GM12878 (cell line): ENCODE data around the gene TSHZ2. TPM values are rescaled to one million over a fixed set of nuclear protein-coding genes. Genes with fewer than 3 reads are reported as not detected.

Experiments
- ATAC-seq: fragments of 200-7000 bp; cut with Tn5 transposase; 3 replicates; pipeline ENCODE4 v1.9.1; 2020; ENCODE audit warnings: mild to moderate bottlenecking, moderate library complexity
- BruUV-seq: library from RNA; stranded (reverse); fragments of 400-500 nt; replicated peaks from 2 replicates; lab custom pipeline; 2021; lab: Mats Ljungman, UMichigan
- CTCF ChIA-PET: fragments of 300-600 bp; sonication (Branson Sonifier 250); formaldehyde crosslinking; extraction: SDS; loops from one replicate; lab custom pipeline; 2021; ENCODE audit warnings: inconsistent platforms; lab: Yijun Ruan, JAX
- POLR2A ChIA-PET: fragments of 350-600 bp; formaldehyde crosslinking; extraction: SDS; loops from one replicate; lab custom pipeline; 2021; ENCODE audit warnings: inconsistent platforms; lab: Charles Lee
- RAD21 ChIA-PET: fragments of 300-600 bp; sonication (Branson Sonifier 250); formaldehyde crosslinking; loops from one replicate; lab custom pipeline; 2023; ENCODE audit warnings: antibody characterized with exemption; ENCODE audit not compliant: unreplicated experiment; lab: Charles Lee
- SMC1A ChIA-PET: fragments of 300-600 bp; sonication (Branson Sonifier 250); formaldehyde crosslinking; loops from one replicate; lab custom pipeline; 2023; ENCODE audit not compliant: unreplicated experiment, uncharacterized antibody; lab: Charles Lee
- DNase-seq: peaks from one replicate; pipeline ENCODE4 v3.0.0-alpha.2; 2011; ENCODE audit warnings: low read depth, low spot score
- FAIRE-seq: peaks from 3 replicates; lab custom pipeline; 2011; peaks lifted over from hg19 to GRCh38; lab: Jason Lieb, UNC
- H2AFZ ChIP-seq: 2 replicates; pipeline ENCODE4 v1.6.0; 2011; ENCODE audit warnings: low read depth, low read length, control low read depth; ENCODE audit not compliant: control insufficient read depth
- H3K27ac ChIP-seq: 2 replicates; pipeline ENCODE4 v1.5.1; 2011; ENCODE audit warnings: control low read depth; ENCODE audit not compliant: control insufficient read depth, insufficient read depth
- H3K27me3 ChIP-seq, 2 experiments: replicated peaks in 1 of 2; 2 replicates each; pipeline versions ENCODE4 v1.6.0 to v1.6.1; 2011; ENCODE audit warnings: low read length in 1 of 2; ENCODE audit not compliant: control insufficient read depth in 2 of 2, insufficient read depth in 2 of 2
- H3K36me3 ChIP-seq, 2 experiments: 2 replicates each; pipeline ENCODE4 v1.5.1; 2011; ENCODE audit warnings: low read length in 1 of 2; ENCODE audit not compliant: control insufficient read depth in 2 of 2, insufficient read depth in 2 of 2
- H3K4me1 ChIP-seq: 2 replicates; pipeline ENCODE4 v1.6.1; 2011; ENCODE audit warnings: mild to moderate bottlenecking, low read length, moderate library complexity, mixed read lengths; ENCODE audit not compliant: control insufficient read depth, insufficient read depth
- H3K4me2 ChIP-seq: 2 replicates; pipeline ENCODE4 v1.6.0; 2011; ENCODE audit warnings: control low read depth; ENCODE audit not compliant: control insufficient read depth, insufficient read depth
- H3K4me3 ChIP-seq: fragments of 200-600 bp; sonication (generic); 2 replicates; pipeline ENCODE4 v1.5.1; 2016
- H3K79me2 ChIP-seq: 2 replicates; pipeline ENCODE4 v1.6.0; 2011; ENCODE audit warnings: low read length; ENCODE audit not compliant: control insufficient read depth, insufficient read depth
- H3K9ac ChIP-seq: 2 replicates; pipeline ENCODE4 v1.8.0; 2011; ENCODE audit warnings: low read length, control low read depth, mixed read lengths; ENCODE audit not compliant: control insufficient read depth, insufficient read depth
- H3K9me3 ChIP-seq: replicated peaks from 3 replicates; pipeline ENCODE4 v1.5.1; 2011; ENCODE audit warnings: mild to moderate bottlenecking, low read length; ENCODE audit not compliant: control insufficient read depth, insufficient read depth
- H4K20me1 ChIP-seq: 2 replicates; pipeline ENCODE4 v1.6.0; 2011; ENCODE audit not compliant: control insufficient read depth, insufficient read depth
- EED ChIP-seq: sonication (generic); IDR thresholded peaks from 2 replicates; pipeline ENCODE4 v1.6.1; 2016; ENCODE audit warnings: antibody characterized with exemption, low read depth
- MXI1 ChIP-seq: fragments of 150-350 bp; IDR thresholded peaks from 2 replicates; pipeline ENCODE4 v1.6.1; 2011; ENCODE audit warnings: low read depth, mild to moderate bottlenecking, inconsistent platforms, low read length, improper control_type of control experiment
- NBN ChIP-seq: fragments of 450-650 bp; IDR thresholded peaks from 2 replicates; pipeline ENCODE4 v1.6.1; 2016
- NR2C1 ChIP-seq: fragments of 450-650 bp; IDR thresholded peaks from 2 replicates; pipeline ENCODE4 v1.6.1; 2017; ENCODE audit warnings: antibody characterized with exemption, mild to moderate bottlenecking, moderate library complexity
- RAD21 ChIP-seq: IDR thresholded peaks from 2 replicates; pipeline ENCODE4 v1.6.1; 2011; ENCODE audit warnings: mild to moderate bottlenecking, low read depth, low read length, moderate library complexity; ENCODE audit not compliant: insufficient read depth
- YBX1 ChIP-seq: fragments of 450-650 bp; IDR thresholded peaks from 2 replicates; pipeline ENCODE4 v1.6.1; 2016; ENCODE audit warnings: antibody characterized with exemption
- ZNF622 ChIP-seq: fragments of 450-650 bp; IDR thresholded peaks from 2 replicates; pipeline ENCODE4 v1.6.1; 2017; ENCODE audit warnings: mild to moderate bottlenecking, inconsistent platforms
- ZZZ3 ChIP-seq: IDR thresholded peaks from 2 replicates; pipeline ENCODE4 v1.6.1; 2011; ENCODE audit warnings: low read depth; ENCODE audit not compliant: control insufficient read depth, insufficient read length
- WGBS: methylation state at CpG from one replicate; pipeline ENCODE4 v1.1.6; 2016; ENCODE audit warnings: low lambda C conversion rate; ENCODE audit not compliant: insufficient replicate concordance, insufficient coverage; ENCODE audit errors: missing lambda C conversion rate; 5-methylcytosine and 5-hydroxymethylcytosine counted together
- in situ Hi-C: fragments of 300-500 bp; cut with MboI; formaldehyde crosslinking; loops from 9 replicates; pipeline ENCODE4 v1.14.3; 2018; ENCODE audit warnings: mixed read lengths
- intact Hi-C: fragments of 100-400 bp; cut with micrococcal nuclease; formaldehyde crosslinking; loops from one replicate; pipeline ENCODE4 v1.14.2; 2022; ENCODE audit not compliant: unreplicated experiment
- polyA plus RNA-seq, 11 experiments: library from polyadenylated mRNA; depleted of rRNA in 4 of 11; unstranded in 6 of 11; stranded (reverse) in 5 of 11; fragments of >200 nt; fragmentation: Nextera tagmentation in 4 of 11; fragmentation: Illumina TruSeq in 1 of 11; extraction: Ambion mirVana in 4 of 11; extraction: Trizol in 1 of 11; gene quantifications; 1 replicate in 1 of 11; 2 replicates in 10 of 11; pipeline versions ENCODE4 v1.2.1 to v1.2.3, GENCODE V29; 2011 to 2016; ENCODE audit warnings: inconsistent platforms in 2 of 11, missing spikeins in 2 of 11, low read depth in 1 of 11
- total RNA-seq, 4 experiments: library from RNA; depleted of rRNA in 3 of 4; stranded (reverse); fragments of >200 nt in 3 of 4; fragmentation: Illumina TruSeq in 1 of 4; extraction: Trizol in 1 of 4; gene quantifications; 2 replicates each; pipeline versions ENCODE4 v1.2.1 to v1.2.3, GENCODE V29; 2013 to 2021
- TF ChIP-seq, protein P1 (sequence below): fragments of 150-350 bp; IDR thresholded peaks from 2 replicates; pipeline ENCODE4 v1.6.1; 2016; ENCODE audit warnings: low read depth, low read length

Gene TSHZ2
- total and polyA plus RNA-seq, 10 of the 15 experiments (the other 5 are each of a cell fraction or from before 2014, with no cell fraction given): 0.01 to 0.86 (median 0.13) TPM; not detected in 2

DNA sequence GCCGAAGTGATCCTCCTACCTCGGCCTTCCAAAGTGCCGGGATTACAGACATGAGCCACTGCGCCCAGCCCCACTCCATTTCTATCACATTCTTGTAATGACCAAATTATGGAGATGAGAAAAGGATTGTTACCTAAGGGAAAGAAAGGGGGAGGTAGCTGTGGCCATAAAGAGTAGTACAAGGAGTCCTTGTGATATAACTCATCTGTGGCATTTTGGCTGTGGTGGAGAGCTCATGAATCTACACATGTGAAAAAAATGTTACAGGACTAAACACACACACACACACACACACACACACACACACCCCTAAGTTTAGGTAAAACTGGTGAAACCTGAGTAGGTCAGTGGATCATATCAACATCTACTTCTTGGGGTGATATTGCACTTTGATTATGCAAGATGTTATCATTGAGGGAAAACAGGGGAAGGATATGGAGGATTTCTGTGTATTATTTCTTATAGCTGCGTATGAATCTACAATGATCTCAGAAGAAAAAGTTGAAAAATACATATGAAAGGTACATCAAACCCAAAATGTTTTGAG, 251.5 kb downstream of the TSHZ2 start:
- intact Hi-C loops: no loop called here

More for the DNA sequence above, 251.5 kb downstream of the TSHZ2 start:
- TF ChIP-seq ZNF622 (no peak), EED (no peak), NBN (no peak), YBX1 (no peak), ZZZ3 (no peak), NR2C1 (no peak), MXI1 (no peak), RAD21 (no peak)
- TF ChIP-seq, protein P1, sequence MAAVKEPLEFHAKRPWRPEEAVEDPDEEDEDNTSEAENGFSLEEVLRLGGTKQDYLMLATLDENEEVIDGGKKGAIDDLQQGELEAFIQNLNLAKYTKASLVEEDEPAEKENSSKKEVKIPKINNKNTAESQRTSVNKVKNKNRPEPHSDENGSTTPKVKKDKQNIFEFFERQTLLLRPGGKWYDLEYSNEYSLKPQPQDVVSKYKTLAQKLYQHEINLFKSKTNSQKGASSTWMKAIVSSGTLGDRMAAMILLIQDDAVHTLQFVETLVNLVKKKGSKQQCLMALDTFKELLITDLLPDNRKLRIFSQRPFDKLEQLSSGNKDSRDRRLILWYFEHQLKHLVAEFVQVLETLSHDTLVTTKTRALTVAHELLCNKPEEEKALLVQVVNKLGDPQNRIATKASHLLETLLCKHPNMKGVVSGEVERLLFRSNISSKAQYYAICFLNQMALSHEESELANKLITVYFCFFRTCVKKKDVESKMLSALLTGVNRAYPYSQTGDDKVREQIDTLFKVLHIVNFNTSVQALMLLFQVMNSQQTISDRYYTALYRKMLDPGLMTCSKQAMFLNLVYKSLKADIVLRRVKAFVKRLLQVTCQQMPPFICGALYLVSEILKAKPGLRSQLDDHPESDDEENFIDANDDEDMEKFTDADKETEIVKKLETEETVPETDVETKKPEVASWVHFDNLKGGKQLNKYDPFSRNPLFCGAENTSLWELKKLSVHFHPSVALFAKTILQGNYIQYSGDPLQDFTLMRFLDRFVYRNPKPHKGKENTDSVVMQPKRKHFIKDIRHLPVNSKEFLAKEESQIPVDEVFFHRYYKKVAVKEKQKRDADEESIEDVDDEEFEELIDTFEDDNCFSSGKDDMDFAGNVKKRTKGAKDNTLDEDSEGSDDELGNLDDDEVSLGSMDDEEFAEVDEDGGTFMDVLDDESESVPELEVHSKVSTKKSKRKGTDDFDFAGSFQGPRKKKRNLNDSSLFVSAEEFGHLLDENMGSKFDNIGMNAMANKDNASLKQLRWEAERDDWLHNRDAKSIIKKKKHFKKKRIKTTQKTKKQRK: no peak
- Histone ChIP-seq H3K36me3 (no peaks in the 10 kb centered on the region), H3K79me2 (no peaks in the 10 kb centered on the region), H3K27me3 (no peaks in the 10 kb centered on the region), H3K27ac (no peak overlapping the region), H3K9me3 (no peaks in the 10 kb centered on the region; the same call in 2 of the 3 replicates), H3K4me2 (no peak overlapping the region), H3K4me3 (no peak overlapping the region), H2AFZ (no peak overlapping the region), H4K20me1 (no peaks in the 10 kb centered on the region), H3K9ac (no peak overlapping the region), H3K4me1 (peaks cover 9% of the 10 kb centered on the region)
- in situ Hi-C loops: no loop called here
- DNase-seq (no peak), FAIRE-seq (no peak), ATAC-seq (no peak)
- ChIA-PET RAD21 (no interaction called here), CTCF (interaction anchor here (1.0 to 1.1 kb wide), 4 partner anchors 18 to 1281 kb away, joined by 3 to 4 read pairs (median 3); no protein-coding TSS in a partner anchor), SMC1A (interaction anchor here (1.0 kb wide), 1 partner anchor 431 kb away, joined by 3 read pairs; no protein-coding TSS in a partner anchor), POLR2A (no interaction called here)
- 68% methylated on average over 5 of the region's 5 CpGs for WGBS
- BruUV-seq: no TSS peak
